Measurements from ENCODE around the gene EPAS1. TPM values are rescaled to one million over a fixed set of nuclear protein-coding genes. Genes with fewer than 3 reads are reported as not detected.

The EPAS1 gene
- total RNA-seq, 4 donors from 2014 or later = 35.0 to 465 (median 202) TPM

DNA sequence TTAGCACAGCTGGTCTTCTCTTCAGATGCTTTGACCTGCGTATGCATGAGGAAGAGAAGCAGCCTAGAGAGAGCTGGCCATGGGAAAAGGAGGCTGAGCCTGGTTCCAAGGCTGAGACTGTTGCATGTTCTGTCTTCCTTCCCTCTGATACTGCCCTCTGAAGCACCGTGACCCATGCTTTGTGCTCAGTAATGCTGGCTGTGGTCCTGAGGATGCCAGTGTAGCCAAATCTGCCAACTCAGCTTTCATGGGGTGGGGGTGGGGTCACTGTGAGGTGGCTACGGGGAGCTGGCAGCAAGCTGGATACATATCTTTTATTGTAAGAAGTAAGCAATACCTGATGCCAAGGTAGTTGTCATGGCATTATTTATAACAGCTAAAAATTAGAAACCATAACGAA is 41.5 kb downstream of the EPAS1 start:
- Histone ChIP-seq H3K36me3 (no peaks in the 10 kb centered on the region), H3K27ac (peak overlapping the region; percentile 82 to 88), H3K9me3 (no peaks in the 10 kb centered on the region), H3K4me1 (peaks cover 5 to 12% of the 10 kb centered on the region in 2 donors), H3K4me3 (no peak overlapping the region), H3K27me3 (no peaks in the 10 kb centered on the region)
- TF ChIP-seq POLR2A (IDR thresholded peaks at IDR 0.05) = no peak
- TF ChIP-seq, protein P1, sequence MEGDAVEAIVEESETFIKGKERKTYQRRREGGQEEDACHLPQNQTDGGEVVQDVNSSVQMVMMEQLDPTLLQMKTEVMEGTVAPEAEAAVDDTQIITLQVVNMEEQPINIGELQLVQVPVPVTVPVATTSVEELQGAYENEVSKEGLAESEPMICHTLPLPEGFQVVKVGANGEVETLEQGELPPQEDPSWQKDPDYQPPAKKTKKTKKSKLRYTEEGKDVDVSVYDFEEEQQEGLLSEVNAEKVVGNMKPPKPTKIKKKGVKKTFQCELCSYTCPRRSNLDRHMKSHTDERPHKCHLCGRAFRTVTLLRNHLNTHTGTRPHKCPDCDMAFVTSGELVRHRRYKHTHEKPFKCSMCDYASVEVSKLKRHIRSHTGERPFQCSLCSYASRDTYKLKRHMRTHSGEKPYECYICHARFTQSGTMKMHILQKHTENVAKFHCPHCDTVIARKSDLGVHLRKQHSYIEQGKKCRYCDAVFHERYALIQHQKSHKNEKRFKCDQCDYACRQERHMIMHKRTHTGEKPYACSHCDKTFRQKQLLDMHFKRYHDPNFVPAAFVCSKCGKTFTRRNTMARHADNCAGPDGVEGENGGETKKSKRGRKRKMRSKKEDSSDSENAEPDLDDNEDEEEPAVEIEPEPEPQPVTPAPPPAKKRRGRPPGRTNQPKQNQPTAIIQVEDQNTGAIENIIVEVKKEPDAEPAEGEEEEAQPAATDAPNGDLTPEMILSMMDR (IDR thresholded peaks at IDR 0.05) = no peak
- intact Hi-C loops (cut with DNase I; ENCODE audit: low total_unique reads) = no loop called here
- no peak for DNase-seq

GRCh38 chr2:46339200-46339599 is 42.0 kb downstream of the EPAS1 start:
- no peak for DNase-seq
- Histone ChIP-seq H3K27me3 (no peaks in the 10 kb centered on the region), H3K4me1 (peaks cover 5 to 6% of the 10 kb centered on the region in 2 donors), H3K27ac (peak overlapping the region; percentile 41 to 88), H3K36me3 (no peaks in the 10 kb centered on the region), H3K9me3 (no peaks in the 10 kb centered on the region), H3K4me3 (no peak overlapping the region)
- TF ChIP-seq POLR2A (IDR thresholded peaks at IDR 0.05) = no peak
- TF ChIP-seq, protein P1 (IDR thresholded peaks at IDR 0.05) = no peak
- intact Hi-C loops (cut with DNase I; ENCODE audit: low total_unique reads) = no loop called here

- Histone ChIP-seq H3K9me3 (no peaks in the 10 kb centered on the region), H3K27ac (peak overlapping the region; percentile 41 to 88), H3K27me3 (no peaks in the 10 kb centered on the region), H3K36me3 (no peaks in the 10 kb centered on the region), H3K4me1 (peaks cover 5% of the 10 kb centered on the region in 2 donors), H3K4me3 (no peak overlapping the region)
- TF ChIP-seq POLR2A (IDR thresholded peaks at IDR 0.05) = no peak
- TF ChIP-seq, protein P1 (IDR thresholded peaks at IDR 0.05) = no peak
- DNase-seq = peak; percentile 46 to 62
- intact Hi-C loops (cut with DNase I; ENCODE audit: low total_unique reads) = no loop called here
These were observed 42.7 kb downstream of the EPAS1 start for GRCh38 chr2:46339676-46340459.

GRCh38 chr2:46340740-46341420 is 43.7 kb downstream of the EPAS1 start:
- intact Hi-C loops (cut with DNase I; ENCODE audit: low total_unique reads) = no loop called here
- H3K27me3 ChIP-seq = no peaks in the 10 kb centered on the region
- peaks cover 5% of the 10 kb centered on the region in 2 donors for H3K4me1 ChIP-seq
- H3K36me3 ChIP-seq = no peaks in the 10 kb centered on the region
- H3K27ac ChIP-seq = peak overlapping the region in 1 of 2 donors; percentile 88
- H3K4me3 ChIP-seq = no peak overlapping the region
- no peaks in the 10 kb centered on the region for H3K9me3 ChIP-seq
- TF ChIP-seq POLR2A (IDR thresholded peaks at IDR 0.05) = no peak
- TF ChIP-seq, protein P1 (IDR thresholded peaks at IDR 0.05) = no peak
- DNase-seq = no peak

Data from uterus (tissue), 4 donors.